ENCODE data around the gene SMKR1.

- TF ChIP-seq CTCF (IDR thresholded peaks at IDR 0.05 in 4 of 5, conservative IDR thresholded peaks at IDR 0.05 in 1 of 5) (no peak), POLR2A (IDR thresholded peaks at IDR 0.05) (no peak)
Observed at GRCh38 chr7:129499999-129500398, 2.3 kb upstream of the SMKR1 start.
